ENCODE results near the gene RHBDD3.
"Not testable (repeated sequence)": the region's sequence is repeated elsewhere in the genome, so short reads cannot be mapped to it uniquely, and the experiment has no call there.

RHBDD3 gene

GRCh38 chr22:29224859-29225410 is 42.8 kb downstream of the RHBDD3 start:
- Histone ChIP-seq H3K9me3 (no peaks in the 10 kb centered on the region), H3K27me3 (no peaks in the 10 kb centered on the region), H3K4me1 (no peaks in the 10 kb centered on the region), H3K4me3 (ENCODE audit: low read depth, low read length) (no peak overlapping the region), H3K36me3 (no peaks in the 10 kb centered on the region)
- no peak for DNase-seq
- TF ChIP-seq CTCF (IDR thresholded peaks at IDR 0.05; ENCODE audit: low read depth, low read length) = no peak

- TF ChIP-seq CTCF (IDR thresholded peaks at IDR 0.05; ENCODE audit: low read depth, low read length) = no peak
- no peak overlapping the region for H3K4me3 ChIP-seq (ENCODE audit: low read depth, low read length)
- no peaks in the 10 kb centered on the region for H3K9me3 ChIP-seq
- no peaks in the 10 kb centered on the region for H3K4me1 ChIP-seq
- no peaks in the 10 kb centered on the region for H3K36me3 ChIP-seq
- no peaks in the 10 kb centered on the region for H3K27me3 ChIP-seq
- no peak for DNase-seq
Observed at GRCh38 chr22:29224121-29224858, 43.5 kb downstream of the RHBDD3 start.

GRCh38 chr22:29219881-29220670 is 47.7 kb downstream of the RHBDD3 start:
- Histone ChIP-seq H3K27me3 (no peaks in the 10 kb centered on the region), H3K36me3 (no peaks in the 10 kb centered on the region), H3K4me1 (no peaks in the 10 kb centered on the region), H3K4me3 (ENCODE audit: low read depth, low read length) (no peak overlapping the region), H3K9me3 (no peaks in the 10 kb centered on the region)
- no peak for DNase-seq
- TF ChIP-seq CTCF (IDR thresholded peaks at IDR 0.05; ENCODE audit: low read depth, low read length) = no peak

GRCh38 chr22:29219409-29219782 is 48.4 kb downstream of the RHBDD3 start:
- not testable (repeated sequence) for H3K9me3 ChIP-seq; H3K27me3 ChIP-seq; H3K4me3 ChIP-seq (ENCODE audit: low read depth, low read length); H3K36me3 ChIP-seq; H3K4me1 ChIP-seq; DNase-seq

- Histone ChIP-seq H3K4me3 (ENCODE audit: low read depth, low read length) (no peak overlapping the region), H3K9me3 (no peaks in the 10 kb centered on the region), H3K4me1 (no peaks in the 10 kb centered on the region), H3K36me3 (no peaks in the 10 kb centered on the region), H3K27me3 (no peaks in the 10 kb centered on the region)
- no peak for TF ChIP-seq CTCF (IDR thresholded peaks at IDR 0.05; ENCODE audit: low read depth, low read length)
- no peak for DNase-seq
Observed at GRCh38 chr22:29218758-29219408, 48.9 kb downstream of the RHBDD3 start.

GRCh38 chr22:29217827-29218757 is 49.7 kb downstream of the RHBDD3 start:
- no peaks in the 10 kb centered on the region for H3K27me3 ChIP-seq
- no peaks in the 10 kb centered on the region for H3K4me1 ChIP-seq
- no peak for TF ChIP-seq CTCF (IDR thresholded peaks at IDR 0.05; ENCODE audit: low read depth, low read length)
- H3K4me3 ChIP-seq (ENCODE audit: low read depth, low read length) = no peak overlapping the region
- H3K36me3 ChIP-seq = no peaks in the 10 kb centered on the region
- DNase-seq = no peak
- no peaks in the 10 kb centered on the region for H3K9me3 ChIP-seq

All from BE2C (cell line).